ENCODE measurements around the gene SORCS2. TPM values are rescaled to one million over a fixed set of nuclear protein-coding genes. Genes with fewer than 3 reads are reported as not detected.

SORCS2 gene
- total RNA-seq, 6 experiments from 2014 or later: 0.18 to 6.2 (median 3.1) TPM

DNA sequence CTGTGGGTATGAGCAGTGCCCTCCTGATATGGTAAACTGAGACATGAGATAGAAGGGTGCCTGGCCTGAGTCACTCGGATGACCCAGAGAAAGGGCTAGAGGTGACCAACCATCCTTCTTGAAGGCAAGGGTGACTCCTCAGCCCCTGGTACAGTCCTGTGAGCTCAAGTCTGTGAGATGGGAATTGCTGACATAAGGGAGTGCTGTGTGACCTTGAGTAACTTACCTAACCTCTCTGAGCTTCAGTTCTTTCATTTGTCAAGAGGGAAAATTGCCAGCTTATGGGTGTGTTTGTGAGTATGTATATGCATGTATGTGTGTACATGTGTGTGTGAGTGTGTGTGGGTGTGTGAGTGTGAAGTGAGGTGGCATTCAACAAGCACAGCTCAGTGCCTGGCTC lies 452.8 kb downstream of the SORCS2 start:
- WGBS (ENCODE audit: insufficient coverage, low coverage, low lambda C conversion rate, missing lambda C conversion rate): 100% methylated on average over 1 of the region's 1 CpG
- Histone ChIP-seq H3K36me3 (no peaks in the 10 kb centered on the region), H3K4me3 (no peak overlapping the region), H3K27me3 (no peaks in the 10 kb centered on the region), H3K27ac (no peak overlapping the region), H3K9me3 (no peaks in the 10 kb centered on the region), H3K4me1 (peaks cover 0 to 5% (median 0%) of the 10 kb centered on the region in 4 donors)
- intact Hi-C loops (cut with DNase I): no loop called here
- DNase-seq (no peak), ATAC-seq (no peak)
- TF ChIP-seq POLR2A (IDR thresholded peaks at IDR 0.05): no peak
- TF ChIP-seq, protein P1, sequence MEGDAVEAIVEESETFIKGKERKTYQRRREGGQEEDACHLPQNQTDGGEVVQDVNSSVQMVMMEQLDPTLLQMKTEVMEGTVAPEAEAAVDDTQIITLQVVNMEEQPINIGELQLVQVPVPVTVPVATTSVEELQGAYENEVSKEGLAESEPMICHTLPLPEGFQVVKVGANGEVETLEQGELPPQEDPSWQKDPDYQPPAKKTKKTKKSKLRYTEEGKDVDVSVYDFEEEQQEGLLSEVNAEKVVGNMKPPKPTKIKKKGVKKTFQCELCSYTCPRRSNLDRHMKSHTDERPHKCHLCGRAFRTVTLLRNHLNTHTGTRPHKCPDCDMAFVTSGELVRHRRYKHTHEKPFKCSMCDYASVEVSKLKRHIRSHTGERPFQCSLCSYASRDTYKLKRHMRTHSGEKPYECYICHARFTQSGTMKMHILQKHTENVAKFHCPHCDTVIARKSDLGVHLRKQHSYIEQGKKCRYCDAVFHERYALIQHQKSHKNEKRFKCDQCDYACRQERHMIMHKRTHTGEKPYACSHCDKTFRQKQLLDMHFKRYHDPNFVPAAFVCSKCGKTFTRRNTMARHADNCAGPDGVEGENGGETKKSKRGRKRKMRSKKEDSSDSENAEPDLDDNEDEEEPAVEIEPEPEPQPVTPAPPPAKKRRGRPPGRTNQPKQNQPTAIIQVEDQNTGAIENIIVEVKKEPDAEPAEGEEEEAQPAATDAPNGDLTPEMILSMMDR (IDR thresholded peaks at IDR 0.05): no peak

DNA sequence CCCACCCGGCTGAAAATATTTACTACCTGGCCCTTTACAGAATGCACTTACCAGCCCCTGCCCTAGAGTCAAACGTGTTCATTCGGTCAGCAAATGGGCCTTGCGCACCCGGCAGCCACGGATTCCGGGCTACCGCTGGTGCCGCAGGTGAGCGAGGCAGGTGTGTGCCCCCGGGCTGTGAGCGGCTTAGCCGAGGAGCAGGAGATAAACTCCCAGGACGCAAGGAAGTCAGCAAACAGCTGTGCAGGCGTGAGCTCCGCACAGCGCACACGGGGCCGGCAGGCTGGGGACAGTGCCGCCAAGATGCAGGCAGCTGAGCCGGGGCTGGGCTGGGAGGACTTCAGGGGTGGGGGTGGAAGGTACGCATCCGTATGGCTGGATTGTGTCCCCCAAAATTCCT lies 453.6 kb downstream of the SORCS2 start:
- DNase-seq: no peak

DNA sequence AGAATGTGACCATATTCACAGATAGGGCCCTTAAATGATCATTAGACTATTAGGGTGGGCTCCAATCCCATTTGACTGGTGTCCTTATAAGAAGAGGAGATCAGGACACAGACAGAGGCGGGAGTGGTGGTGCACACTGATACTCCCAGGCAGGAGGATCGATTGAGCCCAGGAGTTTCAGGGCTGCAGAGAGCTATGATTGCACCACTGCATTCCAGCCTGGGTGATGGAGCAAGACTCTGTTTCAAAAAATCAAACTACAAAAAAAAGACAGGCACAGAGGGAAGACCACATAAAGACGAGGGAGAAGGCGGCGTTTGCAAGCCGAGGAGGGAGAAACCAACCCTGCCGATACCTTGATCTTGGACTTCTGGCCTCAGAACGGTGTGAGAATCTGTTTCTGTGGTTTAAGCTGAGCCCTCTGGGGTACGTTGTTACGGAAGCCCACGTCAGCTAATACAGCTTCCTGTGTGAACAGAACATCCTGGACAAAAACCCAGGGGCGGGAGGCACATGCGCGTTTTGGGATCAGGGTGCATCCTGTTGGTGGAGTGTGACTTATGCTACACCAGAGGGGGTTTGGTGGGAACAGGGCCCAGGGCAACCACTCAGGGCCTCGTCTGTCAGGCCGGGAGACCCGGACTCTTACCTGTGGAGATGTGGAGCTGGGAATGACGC lies 454.2 kb downstream of the SORCS2 start:
- peak; percentile 56 to 84 (median 68) for ATAC-seq

More for the DNA sequence above, 453.6 kb downstream of the SORCS2 start:
- Histone ChIP-seq H3K4me1 (peaks cover 0 to 5% (median 0%) of the 10 kb centered on the region in 4 donors), H3K9me3 (no peaks in the 10 kb centered on the region), H3K4me3 (no peak overlapping the region), H3K36me3 (no peaks in the 10 kb centered on the region), H3K27ac (no peak overlapping the region), H3K27me3 (no peaks in the 10 kb centered on the region)
- intact Hi-C loops (cut with DNase I): no loop called here
- WGBS (ENCODE audit: insufficient coverage, low coverage, low lambda C conversion rate, missing lambda C conversion rate): 92% methylated on average over 11 of the region's 23 CpGs
- no peak for TF ChIP-seq POLR2A (IDR thresholded peaks at IDR 0.05)
- TF ChIP-seq, protein P1 (IDR thresholded peaks at IDR 0.05): no peak
- no peak for ATAC-seq

DNA sequence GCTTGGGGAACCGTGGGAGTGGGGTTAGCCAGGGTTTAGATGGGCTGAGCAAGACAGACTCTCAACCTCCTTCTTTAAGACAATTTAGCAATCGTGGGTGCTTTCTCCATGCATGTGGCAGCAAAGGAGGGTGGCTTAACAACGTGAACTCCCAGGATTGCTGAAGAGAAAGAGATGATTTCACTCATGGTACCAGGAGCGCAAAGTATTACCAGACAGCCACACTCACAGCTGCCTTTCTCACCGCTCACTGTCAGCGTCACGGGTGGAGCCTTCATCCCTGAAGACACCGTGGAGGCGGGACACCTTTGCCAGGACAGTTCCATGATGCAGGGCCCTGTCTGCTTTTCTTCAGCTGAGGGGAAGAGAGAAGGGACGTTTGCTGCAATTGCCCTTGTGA lies 454.8 kb downstream of the SORCS2 start:
- 90% methylated on average over 10 of the region's 10 CpGs for WGBS (ENCODE audit: insufficient coverage, low coverage, low lambda C conversion rate, missing lambda C conversion rate)

More for the DNA sequence above, 454.2 kb downstream of the SORCS2 start:
- no peak overlapping the region for H3K27ac ChIP-seq
- no peaks in the 10 kb centered on the region for H3K9me3 ChIP-seq
- no peak overlapping the region for H3K4me3 ChIP-seq
- intact Hi-C loops (cut with DNase I): no loop called here
- no peaks in the 10 kb centered on the region for H3K36me3 ChIP-seq
- TF ChIP-seq POLR2A (IDR thresholded peaks at IDR 0.05): peak; percentile 36
- TF ChIP-seq, protein P1 (IDR thresholded peaks at IDR 0.05): no peak
- 59% methylated on average over 14 of the region's 18 CpGs for WGBS (ENCODE audit: insufficient coverage, low coverage, low lambda C conversion rate, missing lambda C conversion rate)
- H3K27me3 ChIP-seq: no peaks in the 10 kb centered on the region
- peak in 1 of 3 donors; percentile 36 for DNase-seq
- H3K4me1 ChIP-seq: peaks cover 0 to 5% (median 0%) of the 10 kb centered on the region in 4 donors

More for the DNA sequence above, 454.8 kb downstream of the SORCS2 start:
- no peak for ATAC-seq
- Histone ChIP-seq H3K9me3 (no peaks in the 10 kb centered on the region), H3K36me3 (no peaks in the 10 kb centered on the region), H3K4me1 (peaks cover 0 to 5% (median 0%) of the 10 kb centered on the region in 4 donors), H3K4me3 (no peak overlapping the region), H3K27me3 (no peaks in the 10 kb centered on the region), H3K27ac (no peak overlapping the region)
- TF ChIP-seq, protein P1 (IDR thresholded peaks at IDR 0.05): no peak
- TF ChIP-seq POLR2A (IDR thresholded peaks at IDR 0.05): no peak
- intact Hi-C loops (cut with DNase I): no loop called here
- peak in 1 of 3 donors; percentile 7 for DNase-seq

All from right lobe of liver (tissue), 6 donors.